Ishikawa (cell line): ENCODE measurements around the gene CASP2.

ENCODE experiments used
- CEBPB ChIP-seq: IDR thresholded peaks from 2 replicates; pipeline ENCODE4 v1.6.1; 2012
- CREB1 ChIP-seq: IDR thresholded peaks from 2 replicates; pipeline ENCODE4 v1.6.1; 2012; ENCODE audit warnings: low read depth
- EGR1 ChIP-seq: IDR thresholded peaks from 2 replicates; pipeline ENCODE4 v1.6.1; 2012
- EP300 ChIP-seq: IDR thresholded peaks from 2 replicates; pipeline ENCODE4 v1.6.1; 2012; ENCODE audit warnings: borderline replicate concordance
- FOXM1 ChIP-seq: IDR thresholded peaks from 2 replicates; pipeline ENCODE4 v1.6.1; 2012; ENCODE audit warnings: low read depth, borderline replicate concordance
- NFIC ChIP-seq: IDR thresholded peaks from 2 replicates; pipeline ENCODE4 v1.6.1; 2012
- RAD21 ChIP-seq: IDR thresholded peaks from 2 replicates; pipeline ENCODE4 v1.6.1; 2012; ENCODE audit warnings: low read depth
- TAF1 ChIP-seq: IDR thresholded peaks from 2 replicates; pipeline ENCODE4 v1.6.1; 2012; ENCODE audit warnings: low read depth, mild to moderate bottlenecking
- TCF12 ChIP-seq: IDR thresholded peaks from 2 replicates; pipeline ENCODE4 v1.6.1; 2012; ENCODE audit warnings: low read depth
- TEAD4 ChIP-seq: IDR thresholded peaks from 2 replicates; pipeline ENCODE4 v1.6.1; 2012
- TF ChIP-seq, protein P1 (sequence below): IDR thresholded peaks from 2 replicates; pipeline ENCODE4 v1.6.1; 2012; ENCODE audit warnings: low read depth, mild to moderate bottlenecking
- TF ChIP-seq, protein P2 (sequence below): IDR thresholded peaks from 2 replicates; pipeline ENCODE4 v1.6.1; 2012
- TF ChIP-seq, protein P3 (sequence below): IDR thresholded peaks from 2 replicates; pipeline ENCODE4 v1.6.1; 2012

DNA sequence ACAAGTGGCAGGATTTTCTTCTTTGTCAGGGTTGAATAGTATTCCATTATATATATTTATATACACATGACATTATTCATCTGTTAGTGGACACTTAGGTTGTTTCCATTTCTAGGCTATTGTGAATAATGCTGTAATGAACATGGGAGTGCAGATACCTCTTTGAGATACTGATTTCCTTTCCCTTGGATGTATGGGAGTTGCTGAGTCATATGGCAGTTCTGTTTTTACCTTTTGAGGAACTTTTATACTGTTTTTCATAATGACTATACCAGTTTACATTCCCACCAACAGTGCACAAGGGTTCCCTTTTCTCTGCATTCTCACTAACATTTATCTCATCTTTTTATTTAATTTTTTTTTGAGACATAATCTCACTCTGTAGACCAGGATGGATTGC lies 26.0 kb downstream of the CASP2 start:
- no peak for TF ChIP-seq TEAD4
- TF ChIP-seq, protein P1, sequence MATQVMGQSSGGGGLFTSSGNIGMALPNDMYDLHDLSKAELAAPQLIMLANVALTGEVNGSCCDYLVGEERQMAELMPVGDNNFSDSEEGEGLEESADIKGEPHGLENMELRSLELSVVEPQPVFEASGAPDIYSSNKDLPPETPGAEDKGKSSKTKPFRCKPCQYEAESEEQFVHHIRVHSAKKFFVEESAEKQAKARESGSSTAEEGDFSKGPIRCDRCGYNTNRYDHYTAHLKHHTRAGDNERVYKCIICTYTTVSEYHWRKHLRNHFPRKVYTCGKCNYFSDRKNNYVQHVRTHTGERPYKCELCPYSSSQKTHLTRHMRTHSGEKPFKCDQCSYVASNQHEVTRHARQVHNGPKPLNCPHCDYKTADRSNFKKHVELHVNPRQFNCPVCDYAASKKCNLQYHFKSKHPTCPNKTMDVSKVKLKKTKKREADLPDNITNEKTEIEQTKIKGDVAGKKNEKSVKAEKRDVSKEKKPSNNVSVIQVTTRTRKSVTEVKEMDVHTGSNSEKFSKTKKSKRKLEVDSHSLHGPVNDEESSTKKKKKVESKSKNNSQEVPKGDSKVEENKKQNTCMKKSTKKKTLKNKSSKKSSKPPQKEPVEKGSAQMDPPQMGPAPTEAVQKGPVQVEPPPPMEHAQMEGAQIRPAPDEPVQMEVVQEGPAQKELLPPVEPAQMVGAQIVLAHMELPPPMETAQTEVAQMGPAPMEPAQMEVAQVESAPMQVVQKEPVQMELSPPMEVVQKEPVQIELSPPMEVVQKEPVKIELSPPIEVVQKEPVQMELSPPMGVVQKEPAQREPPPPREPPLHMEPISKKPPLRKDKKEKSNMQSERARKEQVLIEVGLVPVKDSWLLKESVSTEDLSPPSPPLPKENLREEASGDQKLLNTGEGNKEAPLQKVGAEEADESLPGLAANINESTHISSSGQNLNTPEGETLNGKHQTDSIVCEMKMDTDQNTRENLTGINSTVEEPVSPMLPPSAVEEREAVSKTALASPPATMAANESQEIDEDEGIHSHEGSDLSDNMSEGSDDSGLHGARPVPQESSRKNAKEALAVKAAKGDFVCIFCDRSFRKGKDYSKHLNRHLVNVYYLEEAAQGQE = no peak
- TF ChIP-seq TAF1 = no peak
- no peak for TF ChIP-seq NFIC
- no peak for TF ChIP-seq EP300
- no peak for TF ChIP-seq CEBPB
- TF ChIP-seq, protein P2, sequence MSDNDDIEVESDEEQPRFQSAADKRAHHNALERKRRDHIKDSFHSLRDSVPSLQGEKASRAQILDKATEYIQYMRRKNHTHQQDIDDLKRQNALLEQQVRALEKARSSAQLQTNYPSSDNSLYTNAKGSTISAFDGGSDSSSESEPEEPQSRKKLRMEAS = no peak
- TF ChIP-seq RAD21 = no peak
- TF ChIP-seq CREB1 = no peak
- no peak for TF ChIP-seq FOXM1
- TF ChIP-seq, protein P3, sequence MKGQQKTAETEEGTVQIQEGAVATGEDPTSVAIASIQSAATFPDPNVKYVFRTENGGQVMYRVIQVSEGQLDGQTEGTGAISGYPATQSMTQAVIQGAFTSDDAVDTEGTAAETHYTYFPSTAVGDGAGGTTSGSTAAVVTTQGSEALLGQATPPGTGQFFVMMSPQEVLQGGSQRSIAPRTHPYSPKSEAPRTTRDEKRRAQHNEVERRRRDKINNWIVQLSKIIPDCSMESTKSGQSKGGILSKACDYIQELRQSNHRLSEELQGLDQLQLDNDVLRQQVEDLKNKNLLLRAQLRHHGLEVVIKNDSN = no peak
- no peak for TF ChIP-seq EGR1
- TF ChIP-seq TCF12 = no peak
